Fibroblast of upper back skin (primary cell): ENCODE results near the gene KRTAP5-4.
"Not testable (repeated sequence)": the region's sequence is repeated elsewhere in the genome, so short reads cannot be mapped to it uniquely, and the experiment has no call there.

ENCODE experiments used
- DNase-seq: peaks from one replicate; pipeline ENCODE4 v3.0.0-alpha.2; 2013

Gene KRTAP5-4

GRCh38 chr11:1598406-1598805 is 23.5 kb downstream of the KRTAP5-4 start:
- not testable (repeated sequence) for DNase-seq

DNA sequence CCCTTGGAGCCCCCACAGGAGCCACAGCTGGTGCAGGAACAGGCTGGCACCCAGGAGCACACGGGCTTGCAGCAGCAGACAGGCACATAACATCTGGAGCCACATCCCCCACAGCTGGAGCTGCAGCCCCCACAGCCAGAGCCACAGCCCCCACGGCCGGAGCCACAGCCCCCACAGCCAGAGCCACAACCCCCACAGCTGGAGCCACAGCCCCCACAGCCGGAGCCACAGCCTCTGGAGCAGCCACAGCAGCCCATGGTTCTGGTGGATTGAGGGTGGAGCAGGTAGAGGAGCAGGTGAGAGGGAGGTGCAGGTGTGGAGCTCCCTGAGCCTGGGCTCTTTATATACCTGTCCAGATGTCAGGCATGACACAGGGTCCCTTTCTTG is 24.0 kb downstream of the KRTAP5-4 start, which contains the start of gene KRTAP5-2:
Gene KRTAP5-2 (minus strand): TSS at position 301 of the 387 bp plus-strand sequence. CDS start 44 bp downstream, at position 257.
- no peak for DNase-seq

DNA sequence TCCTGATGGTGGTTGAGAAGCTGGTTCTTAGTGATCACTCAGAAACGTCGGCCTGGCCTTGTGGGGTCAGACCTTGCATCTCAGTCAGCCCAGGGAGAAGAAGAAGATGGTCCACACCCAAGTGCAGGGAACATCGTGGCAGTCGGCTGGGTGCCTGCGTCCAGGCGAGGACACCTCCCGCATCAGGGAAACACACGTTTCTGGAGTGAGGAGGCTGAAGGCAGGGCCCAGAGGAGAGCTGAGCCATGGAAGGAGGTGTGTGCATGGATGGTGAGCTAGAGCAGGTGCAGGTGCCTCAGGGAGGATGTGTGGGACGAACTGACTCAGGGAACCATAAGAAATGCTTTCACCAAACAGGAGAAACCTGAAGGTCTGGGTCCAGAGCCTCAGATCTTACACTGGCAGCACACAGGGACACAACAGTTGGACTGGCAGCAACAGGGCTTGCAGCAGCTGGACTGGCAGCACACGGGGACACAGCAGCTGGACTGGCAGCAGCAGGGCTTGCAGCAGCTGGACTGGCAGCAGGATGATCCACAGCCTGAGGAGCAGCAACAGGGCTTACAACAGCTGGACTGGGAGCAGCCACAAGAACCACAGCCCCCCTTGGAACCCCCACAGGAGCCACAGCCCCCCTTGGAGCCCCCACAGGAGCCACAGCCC is 24.5 kb downstream of the KRTAP5-4 start:
- no peak for DNase-seq

- DNase-seq: not testable (repeated sequence)
Observed at GRCh38 chr11:1596576-1597121, 25.3 kb downstream of the KRTAP5-4 start.

DNA sequence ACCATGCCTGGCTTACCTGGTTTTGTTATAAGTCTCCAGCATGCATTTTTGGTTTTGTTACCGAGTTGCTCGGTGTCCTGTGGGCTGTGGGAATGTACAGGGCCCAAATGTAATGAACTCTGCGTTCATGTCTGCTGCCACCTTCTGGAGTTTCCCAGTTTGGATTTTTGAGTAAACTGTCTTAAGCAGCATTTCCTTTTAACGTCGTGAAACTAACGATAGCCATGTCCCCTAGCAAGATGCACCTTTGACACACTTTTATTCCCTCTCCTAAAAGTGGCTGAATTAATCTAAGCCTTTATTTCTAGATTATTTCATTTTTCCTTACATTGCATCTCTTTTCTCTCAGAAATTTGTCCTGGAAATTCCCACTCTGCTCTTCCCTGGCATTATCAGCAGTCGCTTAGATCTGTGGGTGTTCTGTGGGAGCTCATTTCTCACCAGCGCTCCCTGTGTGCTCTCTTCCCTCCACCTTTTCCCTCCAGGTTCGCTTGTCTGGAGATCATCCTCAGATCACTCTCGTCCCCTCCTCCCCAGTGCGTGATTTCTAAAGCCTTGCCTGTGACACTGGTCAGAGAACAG is 25.9 kb downstream of the KRTAP5-4 start:
- not testable (repeated sequence) for DNase-seq

GRCh38 chr11:1592628-1593027 is 29.3 kb downstream of the KRTAP5-4 start:
- no peak for DNase-seq

- DNase-seq: no peak
Observed at GRCh38 chr11:1589996-1590395, 31.9 kb downstream of the KRTAP5-4 start.

DNA sequence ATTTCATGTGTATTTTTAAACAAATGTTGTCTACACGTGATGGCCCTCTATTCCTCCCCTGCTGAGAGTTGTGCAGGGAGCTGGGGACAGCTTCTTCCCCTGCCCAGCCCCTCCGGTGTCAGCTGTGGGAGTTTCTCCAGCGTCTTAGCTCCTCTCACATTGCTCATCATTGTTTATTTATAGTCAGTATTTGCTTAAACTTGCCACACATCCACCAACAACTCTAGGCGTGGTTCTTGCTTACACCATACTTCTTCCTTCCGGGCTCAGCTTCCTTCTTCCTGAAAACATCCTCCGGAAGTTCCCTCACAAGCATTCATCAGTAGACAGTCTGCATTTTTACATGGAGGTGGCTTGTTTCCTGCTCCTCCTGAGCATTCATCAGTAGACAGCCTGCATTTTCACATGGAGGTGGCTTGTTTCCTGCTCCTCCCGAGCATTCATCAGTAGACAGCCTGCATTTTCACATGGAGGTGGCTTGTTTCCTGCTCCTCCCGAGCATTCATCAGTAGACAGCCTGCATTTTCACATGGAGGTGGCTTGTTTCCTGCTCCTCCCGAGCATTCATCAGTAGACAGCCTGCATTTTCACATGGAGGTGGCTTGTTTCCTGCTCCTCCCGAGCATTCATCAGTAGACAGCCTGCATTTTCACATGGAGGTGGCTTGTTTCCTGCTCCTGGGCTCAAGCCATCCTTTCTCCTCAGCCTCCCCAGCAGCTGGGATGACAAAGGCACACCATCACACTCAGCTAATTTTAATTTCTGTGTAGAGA is 32.6 kb downstream of the KRTAP5-4 start:
- not testable (repeated sequence) for DNase-seq

DNA sequence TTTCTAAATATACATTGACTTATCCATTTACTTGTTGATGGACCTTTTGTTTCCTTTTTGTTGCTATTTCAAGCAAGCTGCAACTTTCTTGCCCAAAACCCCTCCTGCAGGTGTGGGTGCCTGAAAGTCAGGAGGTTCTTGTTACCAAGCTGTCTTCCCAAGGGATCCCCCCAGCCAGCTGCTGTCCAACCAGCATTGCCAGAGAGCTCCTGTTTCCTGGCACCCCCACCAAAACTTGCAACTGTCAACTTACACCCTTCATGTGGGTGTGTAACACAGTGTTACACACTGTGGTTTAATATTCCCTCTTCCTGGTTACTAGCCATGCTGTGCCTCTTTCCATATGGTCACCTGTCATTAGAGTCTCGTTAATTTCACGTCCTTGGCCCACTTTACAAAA is 35.2 kb downstream of the KRTAP5-4 start:
- no peak for DNase-seq

- DNase-seq: not testable (repeated sequence)
Observed at GRCh38 chr11:1584661-1585370, 37.1 kb downstream of the KRTAP5-4 start, which contains the start of gene KRTAP5-1. KRTAP5-1 (minus strand) TSS chr11:1585283; CDS start chr11:1585249, 34 bp downstream.

- not testable (repeated sequence) for DNase-seq
Observed at GRCh38 chr11:1582909-1583308, 39.0 kb downstream of the KRTAP5-4 start.

DNA sequence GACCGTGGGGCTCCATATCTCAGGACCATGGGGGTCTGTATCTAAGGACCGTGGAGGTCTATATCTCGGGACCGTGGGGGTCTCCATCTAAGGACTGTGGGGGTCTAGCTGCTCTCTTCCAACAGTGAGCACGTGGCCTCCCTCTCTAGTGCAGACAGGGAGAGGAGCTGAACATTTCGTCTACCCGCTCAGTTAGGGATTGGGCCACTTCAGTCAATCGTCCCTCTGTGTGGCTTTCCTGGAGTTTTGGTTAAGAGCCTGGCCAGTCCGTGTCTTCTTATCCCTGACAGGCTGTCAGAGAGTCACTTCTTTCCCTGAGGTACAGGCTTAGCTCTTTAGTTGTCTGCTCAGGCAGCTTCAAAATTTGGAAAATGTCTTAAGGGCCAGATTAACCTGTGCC is 40.0 kb downstream of the KRTAP5-4 start:
- DNase-seq: no peak

- DNase-seq: no peak
Observed at GRCh38 chr11:1576825-1577224, 45.1 kb downstream of the KRTAP5-4 start.

DNA sequence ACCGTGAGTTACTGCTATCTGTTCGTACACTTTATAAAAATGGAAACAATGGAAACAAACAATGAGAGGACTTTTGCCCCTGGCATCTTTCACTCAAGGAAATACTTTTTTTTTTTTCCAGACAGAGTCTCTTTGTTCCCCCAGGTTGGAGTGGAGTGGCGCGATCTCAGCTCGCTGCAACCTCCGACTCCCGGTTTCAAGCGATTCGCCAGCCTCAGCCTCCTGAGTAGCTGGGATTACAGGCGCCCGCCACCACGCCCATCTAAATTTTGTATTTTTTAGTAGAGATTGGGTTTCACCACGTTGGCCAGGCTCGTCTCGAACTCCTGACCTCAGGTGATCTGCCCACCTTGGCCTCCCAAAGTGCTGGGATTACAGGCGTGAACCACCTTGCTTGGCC is 46.2 kb downstream of the KRTAP5-4 start:
- DNase-seq: not testable (repeated sequence)

- no peak for DNase-seq
Observed at GRCh38 chr11:1574933-1575242, 47.0 kb downstream of the KRTAP5-4 start.

DNA sequence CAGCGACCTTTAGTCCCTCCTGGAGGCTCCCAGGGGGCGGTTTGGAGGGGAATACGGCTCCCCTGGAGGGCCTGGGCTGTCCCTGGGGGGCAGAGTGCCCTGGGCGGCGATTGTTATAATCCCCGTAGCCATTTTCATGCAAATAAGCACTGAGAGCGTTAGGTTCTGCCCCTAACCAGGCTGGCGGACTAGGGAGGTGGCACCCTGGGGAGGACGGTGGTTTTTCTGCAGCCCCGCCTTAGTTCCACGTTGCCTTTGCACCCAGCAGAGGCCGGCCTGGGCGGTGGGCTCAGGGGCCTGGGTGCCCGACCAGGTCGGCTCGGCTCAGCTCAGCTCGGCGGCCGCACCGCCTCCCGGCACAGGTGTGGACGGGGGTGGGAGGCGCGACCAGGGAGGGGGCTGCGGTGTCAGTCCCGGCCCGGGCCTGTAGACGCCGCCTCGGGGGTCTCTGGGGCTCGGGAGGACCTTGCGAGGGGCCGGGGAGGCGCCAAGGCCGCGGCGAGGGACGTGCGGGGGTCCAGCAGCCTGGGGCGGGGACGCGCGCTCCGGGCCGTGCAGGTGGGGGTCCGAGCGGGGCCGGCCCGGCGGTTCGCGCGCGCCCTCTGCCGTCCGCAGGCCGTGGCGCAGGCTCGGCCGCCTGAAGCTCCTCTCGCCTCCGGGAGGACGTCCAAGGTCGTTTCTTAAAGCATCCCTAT is 47.6 kb downstream of the KRTAP5-4 start:
- DNase-seq: peak; percentile 18

GRCh38 chr11:1573903-1574237 is 48.1 kb downstream of the KRTAP5-4 start:
- DNase-seq: no peak

GRCh38 chr11:1573077-1573902 is 48.6 kb downstream of the KRTAP5-4 start:
- no peak for DNase-seq

GRCh38 chr11:1572197-1573076 is 49.5 kb downstream of the KRTAP5-4 start, which contains the start of gene DUSP8:
DUSP8 (minus strand) TSS chr11:1572271; CDS start chr11:1565826, 6,445 bp downstream.
- peak; percentile 78 for DNase-seq

- no peak for DNase-seq
Observed at GRCh38 chr11:1571760-1572196, 50.2 kb downstream of the KRTAP5-4 start.
